K562 (cell line): Measurements from ENCODE around the gene SMARCA1. TPM values are rescaled to one million over a fixed set of nuclear protein-coding genes. Genes with fewer than 3 reads are reported as not detected.
A peak's percentile ranks its signal among the peaks of the same experiment; 100 is the strongest.

Source experiments
- ATAC-seq: fragments of 200-7000 bp; cut with Tn5 transposase; 3 replicates; pipeline ENCODE4 v1.9.1; 2020; ENCODE audit warnings: moderate library complexity
- BruUV-seq: library from RNA; stranded (reverse); fragments of 400-500 nt; replicated peaks from 2 replicates; lab custom pipeline; 2021; lab: Mats Ljungman, UMichigan
- CTCF ChIA-PET: fragments of 300-600 bp; formaldehyde crosslinking; extraction: SDS; loops from one replicate; lab custom pipeline; 2021; ENCODE audit warnings: low intra/inter-chr PET ratio; lab: Yijun Ruan, JAX
- POLR2A ChIA-PET: fragments of 300-600, 350-650 bp; sonication (Branson Sonifier 250); formaldehyde crosslinking; extraction: SDS; loops from one replicate; lab custom pipeline; 2021; ENCODE audit warnings: antibody characterized with exemption, inconsistent platforms; lab: Yijun Ruan, JAX
- DNase-seq, 4 experiments: peaks; one replicate each; pipeline versions ENCODE4 v3.0.0 to v3.0.0-alpha.2; 2011 to 2018; ENCODE audit warnings: low spot score in 3 of 4, mixed read lengths in 3 of 4; ENCODE audit errors: extremely low read depth in 1 of 4
- FAIRE-seq: peaks from 2 replicates; lab custom pipeline; 2011; peaks lifted over from hg19 to GRCh38; lab: Jason Lieb, UNC
- H2AFZ ChIP-seq: 2 replicates; pipeline ENCODE4 v1.6.0; 2011; ENCODE audit warnings: low read depth, low read length, control low read depth, inconsistent platforms
- H3K27ac ChIP-seq: fragments of 200-600 bp; 3 replicates; pipeline ENCODE4 v1.8.0; 2011; ENCODE audit warnings: low read depth, mild to moderate bottlenecking, control low read depth, inconsistent platforms, low read length, moderate library complexity, mixed read lengths; ENCODE audit errors: extremely low read depth
- H3K27me3 ChIP-seq, 2 experiments: fragments of 300-600 bp in 1 of 2; 2 replicates in 1 of 2; 3 replicates in 1 of 2; pipeline versions ENCODE4 v1.6.0 to v1.8.0; 2011; ENCODE audit warnings: inconsistent platforms in 2 of 2, low read length in 2 of 2, mild to moderate bottlenecking in 1 of 2, mixed read lengths in 1 of 2, moderate library complexity in 1 of 2; ENCODE audit not compliant: control insufficient read depth in 2 of 2, insufficient read depth in 2 of 2
- H3K36me3 ChIP-seq: fragments of 300-600 bp; 3 replicates; pipeline ENCODE4 v1.8.0; 2011; ENCODE audit warnings: mild to moderate bottlenecking, low read length, inconsistent platforms; ENCODE audit not compliant: control insufficient read depth, insufficient read depth
- H3K4me1 ChIP-seq, 2 experiments: fragments of 200-600 bp in 1 of 2; replicated peaks in 1 of 2; 2 replicates in 1 of 2; 3 replicates in 1 of 2; pipeline versions ENCODE4 v1.5.1 to v1.8.0; 2011; ENCODE audit warnings: inconsistent platforms in 2 of 2, low read length in 2 of 2, mild to moderate bottlenecking in 1 of 2, mixed read lengths in 1 of 2, moderate library complexity in 1 of 2; ENCODE audit not compliant: control insufficient read depth in 2 of 2, insufficient read depth in 2 of 2
- H3K4me2 ChIP-seq: 2 replicates; pipeline ENCODE4 v1.6.1; 2011; ENCODE audit warnings: low read length, control low read depth, inconsistent platforms, mixed read lengths; ENCODE audit not compliant: insufficient read depth
- H3K4me3 ChIP-seq: fragments of 200-600 bp; sonication (generic), shearing (Covaris generic); 2 replicates; pipeline ENCODE4 v1.5.1; 2016; ENCODE audit warnings: control low read depth, inconsistent platforms
- H3K79me2 ChIP-seq: fragments of 200-600 bp; 3 replicates; pipeline ENCODE4 v1.8.0; 2011; ENCODE audit warnings: low read length, inconsistent platforms; ENCODE audit not compliant: control insufficient read depth, insufficient read depth
- H3K9ac ChIP-seq, 2 experiments: 2 replicates each; pipeline versions ENCODE4 v1.6.0 to v1.6.1; 2011; ENCODE audit warnings: low read depth in 2 of 2, low read length in 2 of 2, control low read depth in 1 of 2, inconsistent platforms in 1 of 2, mild to moderate bottlenecking in 1 of 2, mixed read lengths in 1 of 2; ENCODE audit not compliant: insufficient read depth in 1 of 2
- H3K9me1 ChIP-seq: one replicate; pipeline ENCODE4 v1.6.0; 2011; ENCODE audit warnings: inconsistent platforms, mild to moderate bottlenecking, low read length, moderate library complexity; ENCODE audit not compliant: control insufficient read depth, insufficient read depth
- H3K9me3 ChIP-seq: replicated peaks from 2 replicates; pipeline ENCODE4 v1.5.1; 2011; ENCODE audit warnings: low read depth, low read length, inconsistent platforms; ENCODE audit not compliant: control insufficient read depth, insufficient read depth
- H4K20me1 ChIP-seq: replicated peaks from 2 replicates; pipeline ENCODE4 v1.6.1; 2011; ENCODE audit warnings: low read length, inconsistent platforms, mixed read lengths; ENCODE audit not compliant: control insufficient read depth, insufficient read depth
- IRF1 ChIP-seq: sonication (generic); formaldehyde crosslinking; IDR thresholded peaks from 2 replicates; pipeline ENCODE4 v1.8.0; 2022; ENCODE audit warnings: missing genetic modification reagents, mild to moderate bottlenecking, borderline replicate concordance
- NFIC ChIP-seq: fragments of 450-650 bp; IDR thresholded peaks from 2 replicates; pipeline ENCODE4 v1.6.1; 2017; ENCODE audit warnings: mild to moderate bottlenecking, inconsistent platforms
- ZNF347 ChIP-seq: fragments of 450-650 bp; formaldehyde crosslinking; IDR thresholded peaks from 2 replicates; pipeline ENCODE4 v1.4.0; 2020; ENCODE audit warnings: low read depth, mild to moderate bottlenecking, moderate library complexity
- WGBS: fragments of 100-300 bp; shearing (Covaris generic); methylation state at CpG from one replicate; pipeline ENCODE4 v1.1.6; 2016; ENCODE audit warnings: low coverage, mixed read lengths; ENCODE audit not compliant: insufficient coverage; ENCODE audit errors: missing lambda C conversion rate; 5-methylcytosine and 5-hydroxymethylcytosine counted together
- in situ Hi-C: fragments of 300-500 bp; cut with MboI; formaldehyde crosslinking; loops from 4 replicates; pipeline ENCODE4 v1.15.0; 2018; ENCODE audit warnings: inconsistent platforms, mixed read lengths
- intact Hi-C: fragments of 100-400 bp; cut with micrococcal nuclease; formaldehyde crosslinking; loops from 2 replicates; pipeline ENCODE4 v1.14.2; 2022
- polyA plus RNA-seq, 8 experiments: library from polyadenylated mRNA; depleted of rRNA in 4 of 8; stranded (reverse) in 5 of 8; unstranded in 3 of 8; fragments of >200 nt; fragmentation: Nextera tagmentation in 2 of 8; fragmentation: Illumina TruSeq in 1 of 8; extraction: Ambion mirVana in 2 of 8; extraction: Trizol in 1 of 8; gene quantifications; 2 replicates each; pipeline versions ENCODE4 v1.2.1 to v1.2.3, GENCODE V29; 2011 to 2014; ENCODE audit warnings: inconsistent platforms in 1 of 8, missing spikeins in 1 of 8
- total RNA-seq, 7 experiments: library from RNA; depleted of rRNA in 6 of 7; stranded (reverse); fragments of >200 nt in 6 of 7; fragmentation: Illumina TruSeq in 2 of 7; extraction: Trizol in 2 of 7; gene quantifications; 2 replicates each; pipeline versions ENCODE4 v1.2.1 to v1.2.3, GENCODE V29; 2011 to 2021; ENCODE audit warnings: low replicate concordance in 1 of 7
- TF ChIP-seq, protein P1 (sequence below): sonication (generic); formaldehyde crosslinking; IDR thresholded peaks from 2 replicates; pipeline ENCODE4 v1.8.0; 2023; ENCODE audit warnings: mild to moderate bottlenecking, missing genetic modification reagents

SMARCA1 gene
- total and polyA plus RNA-seq, 9 of the 15 experiments (the other 6 are each of a cell fraction or from before 2014, with no cell fraction given) = 0.42 to 3.0 (median 2.0) TPM

DNA sequence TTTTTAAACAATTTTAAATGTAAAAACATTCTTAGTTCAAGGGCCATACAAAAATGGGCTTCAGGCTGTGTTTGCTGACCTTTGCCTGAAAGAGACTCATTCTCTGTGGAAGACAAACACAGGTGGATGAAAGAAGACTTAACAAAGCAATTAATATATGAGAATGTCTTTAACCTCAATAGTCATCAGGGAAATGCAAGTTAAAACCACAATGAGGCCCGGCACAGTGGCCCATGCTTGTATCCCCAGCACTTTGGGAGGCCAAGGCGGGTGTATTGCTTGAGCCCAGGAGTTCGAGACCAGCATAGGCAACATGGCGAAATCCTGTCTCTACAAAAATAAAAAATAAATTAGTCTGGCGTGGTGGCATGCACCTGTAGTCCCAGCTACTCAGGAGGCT lies 7.1 kb upstream of the SMARCA1 start (continued):
- TF ChIP-seq IRF1 (CRISPR knock-in tag) (no peak), ZNF347 (CRISPR knock-in tag) (no peak)

GRCh38 chrX:129529685-129530281 lies 6.5 kb upstream of the SMARCA1 start:
- H3K9me1 ChIP-seq = no peaks in the 10 kb centered on the region
- H2AFZ ChIP-seq = no peak overlapping the region
- no peak overlapping the region for H3K4me2 ChIP-seq
- no peak overlapping the region for H3K9ac ChIP-seq
- no peak overlapping the region for H3K27ac ChIP-seq
- no peak for ATAC-seq
- no peaks in the 10 kb centered on the region for H3K79me2 ChIP-seq
- POLR2A ChIA-PET = interaction anchor here (0.6 kb wide), 1 partner anchor 14 kb away, joined by 3 read pairs; no protein-coding TSS in a partner anchor
- no peaks in the 10 kb centered on the region for H3K4me1 ChIP-seq
- no peaks in the 10 kb centered on the region for H3K9me3 ChIP-seq
- H4K20me1 ChIP-seq = no peaks in the 10 kb centered on the region
- no peak for FAIRE-seq
- WGBS = 9% methylated on average over 4 of the region's 4 CpGs
- TF ChIP-seq, protein P1, sequence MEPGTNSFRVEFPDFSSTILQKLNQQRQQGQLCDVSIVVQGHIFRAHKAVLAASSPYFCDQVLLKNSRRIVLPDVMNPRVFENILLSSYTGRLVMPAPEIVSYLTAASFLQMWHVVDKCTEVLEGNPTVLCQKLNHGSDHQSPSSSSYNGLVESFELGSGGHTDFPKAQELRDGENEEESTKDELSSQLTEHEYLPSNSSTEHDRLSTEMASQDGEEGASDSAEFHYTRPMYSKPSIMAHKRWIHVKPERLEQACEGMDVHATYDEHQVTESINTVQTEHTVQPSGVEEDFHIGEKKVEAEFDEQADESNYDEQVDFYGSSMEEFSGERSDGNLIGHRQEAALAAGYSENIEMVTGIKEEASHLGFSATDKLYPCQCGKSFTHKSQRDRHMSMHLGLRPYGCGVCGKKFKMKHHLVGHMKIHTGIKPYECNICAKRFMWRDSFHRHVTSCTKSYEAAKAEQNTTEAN (CRISPR knock-in tag) = no peak
- TF ChIP-seq NFIC = 0 out of 2 replicates have a peak, but pooled peaks have one; percentile 31
- TF ChIP-seq, all 486 proteins: peak for 1
- H3K4me3 ChIP-seq = no peak overlapping the region
- DNase-seq = no peak
- no TSS peak for BruUV-seq
- CTCF ChIA-PET = no interaction called here
- intact Hi-C loops = no loop called here
- in situ Hi-C loops = no loop called here
- H3K27me3 ChIP-seq = no peaks in the 10 kb centered on the region; a peak in 1 of 5 replicates
- no peaks in the 10 kb centered on the region for H3K36me3 ChIP-seq
